Measurements from ENCODE around the gene MLLT3. TPM values are rescaled to one million over a fixed set of nuclear protein-coding genes. Genes with fewer than 3 reads are reported as not detected.

Gene MLLT3
- total RNA-seq, 1 donor from 2014 or later = 17.5 TPM

DNA sequence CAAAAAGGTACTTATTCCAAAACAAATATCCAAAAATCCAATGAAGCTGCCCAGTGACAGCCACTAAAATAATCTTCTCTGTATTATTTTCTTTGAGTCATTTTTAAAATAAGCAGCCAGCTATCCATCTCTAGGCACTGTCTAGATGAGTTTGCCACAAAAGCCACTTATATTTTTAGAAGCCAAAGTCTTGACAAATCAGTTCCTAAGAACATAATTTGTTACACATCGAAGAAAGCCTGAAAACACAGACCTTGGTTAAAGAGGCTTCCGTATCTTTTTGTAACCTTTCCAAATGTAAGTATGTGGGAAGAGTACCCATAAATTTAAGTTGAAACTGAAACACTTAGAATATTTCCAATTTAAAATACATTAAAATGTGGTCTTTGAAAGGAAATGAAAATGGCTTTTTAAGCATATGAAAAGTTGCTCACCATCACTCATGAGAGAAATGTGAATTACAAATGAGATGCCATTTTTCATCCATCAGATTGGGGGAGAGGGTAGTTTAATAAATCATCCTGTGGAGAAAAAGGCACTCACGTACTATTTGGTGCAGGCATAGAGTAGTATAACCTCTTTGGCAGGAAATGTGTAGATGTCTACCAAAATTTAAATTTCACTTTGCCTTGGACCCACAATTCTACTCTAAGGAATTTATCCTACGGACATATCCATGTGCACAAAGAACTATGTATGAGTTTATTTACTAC, 180.4 kb downstream of the MLLT3 start:
- intact Hi-C loops (cut with micrococcal nuclease) = no loop called here

DNA sequence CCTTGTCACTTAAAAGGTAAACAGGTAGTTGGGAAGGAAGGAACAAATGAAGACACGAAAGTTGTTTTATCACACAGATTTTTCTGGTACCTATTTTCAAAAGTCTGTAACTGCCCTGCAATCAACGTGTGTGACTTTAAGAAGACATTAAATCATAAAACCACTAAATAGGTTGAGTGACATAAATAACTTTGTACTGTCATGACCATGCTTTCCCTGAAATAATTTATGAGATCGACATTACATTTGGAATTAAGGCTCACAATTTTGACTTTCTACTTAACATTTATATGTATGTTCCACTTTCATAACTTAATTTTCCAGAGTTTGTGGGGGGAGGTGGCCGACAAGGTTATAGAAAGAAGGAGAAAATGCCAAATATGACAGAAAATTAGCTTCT, 181.1 kb downstream of the MLLT3 start:
- DNase-seq = no peak
- no peaks in the 10 kb centered on the region for H3K27me3 ChIP-seq (ENCODE audit: low read depth)
- intact Hi-C loops (cut with micrococcal nuclease) = no loop called here
- no peaks in the 10 kb centered on the region for H3K9me3 ChIP-seq (replicated peaks)
- H3K4me3 ChIP-seq = no peak overlapping the region
- H3K4me1 ChIP-seq = peaks cover 9% of the 10 kb centered on the region
- no peaks in the 10 kb centered on the region for H3K36me3 ChIP-seq
- no peak overlapping the region for H3K27ac ChIP-seq (replicated peaks)
- TF ChIP-seq, protein P1, sequence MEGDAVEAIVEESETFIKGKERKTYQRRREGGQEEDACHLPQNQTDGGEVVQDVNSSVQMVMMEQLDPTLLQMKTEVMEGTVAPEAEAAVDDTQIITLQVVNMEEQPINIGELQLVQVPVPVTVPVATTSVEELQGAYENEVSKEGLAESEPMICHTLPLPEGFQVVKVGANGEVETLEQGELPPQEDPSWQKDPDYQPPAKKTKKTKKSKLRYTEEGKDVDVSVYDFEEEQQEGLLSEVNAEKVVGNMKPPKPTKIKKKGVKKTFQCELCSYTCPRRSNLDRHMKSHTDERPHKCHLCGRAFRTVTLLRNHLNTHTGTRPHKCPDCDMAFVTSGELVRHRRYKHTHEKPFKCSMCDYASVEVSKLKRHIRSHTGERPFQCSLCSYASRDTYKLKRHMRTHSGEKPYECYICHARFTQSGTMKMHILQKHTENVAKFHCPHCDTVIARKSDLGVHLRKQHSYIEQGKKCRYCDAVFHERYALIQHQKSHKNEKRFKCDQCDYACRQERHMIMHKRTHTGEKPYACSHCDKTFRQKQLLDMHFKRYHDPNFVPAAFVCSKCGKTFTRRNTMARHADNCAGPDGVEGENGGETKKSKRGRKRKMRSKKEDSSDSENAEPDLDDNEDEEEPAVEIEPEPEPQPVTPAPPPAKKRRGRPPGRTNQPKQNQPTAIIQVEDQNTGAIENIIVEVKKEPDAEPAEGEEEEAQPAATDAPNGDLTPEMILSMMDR (IDR thresholded peaks at IDR 0.05; ENCODE audit: borderline replicate concordance) = no peak

More for the DNA sequence above, 180.4 kb downstream of the MLLT3 start:
- Histone ChIP-seq H3K4me1 (peaks cover 9% of the 10 kb centered on the region), H3K27me3 (ENCODE audit: low read depth) (no peaks in the 10 kb centered on the region), H3K27ac (replicated peaks) (no peak overlapping the region), H3K4me3 (no peak overlapping the region), H3K36me3 (no peaks in the 10 kb centered on the region), H3K9me3 (replicated peaks) (no peaks in the 10 kb centered on the region)
- TF ChIP-seq, protein P1 (IDR thresholded peaks at IDR 0.05; ENCODE audit: borderline replicate concordance) = no peak
- no peak for DNase-seq

DNA sequence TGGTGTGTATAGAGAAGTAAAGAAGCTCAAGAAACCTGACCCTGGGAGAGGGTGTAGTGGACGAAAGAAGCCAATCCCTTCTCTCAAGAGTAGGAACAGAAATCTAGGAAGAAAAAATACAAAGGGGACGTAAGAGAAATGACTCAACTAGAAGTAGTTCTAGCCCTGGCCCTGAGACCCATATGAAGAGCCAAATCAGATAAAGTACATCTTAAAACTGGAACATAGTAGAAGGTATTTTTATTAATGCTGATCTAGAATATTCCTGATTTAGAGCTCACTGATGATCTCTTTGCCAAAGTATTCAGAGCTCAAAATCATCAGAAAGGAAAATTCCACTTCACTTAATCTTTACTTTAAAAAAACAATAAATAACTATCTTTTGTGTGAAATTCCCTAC, 184.8 kb downstream of the MLLT3 start:
- intact Hi-C loops (cut with micrococcal nuclease) = no loop called here
- TF ChIP-seq, protein P1 (IDR thresholded peaks at IDR 0.05; ENCODE audit: borderline replicate concordance) = no peak
- no peaks in the 10 kb centered on the region for H3K36me3 ChIP-seq
- H3K27me3 ChIP-seq (ENCODE audit: low read depth) = no peaks in the 10 kb centered on the region
- no peaks in the 10 kb centered on the region for H3K9me3 ChIP-seq (replicated peaks)
- H3K4me1 ChIP-seq = peaks cover 9% of the 10 kb centered on the region
- no peak overlapping the region for H3K4me3 ChIP-seq
- DNase-seq = no peak
- no peak overlapping the region for H3K27ac ChIP-seq (replicated peaks)

DNA sequence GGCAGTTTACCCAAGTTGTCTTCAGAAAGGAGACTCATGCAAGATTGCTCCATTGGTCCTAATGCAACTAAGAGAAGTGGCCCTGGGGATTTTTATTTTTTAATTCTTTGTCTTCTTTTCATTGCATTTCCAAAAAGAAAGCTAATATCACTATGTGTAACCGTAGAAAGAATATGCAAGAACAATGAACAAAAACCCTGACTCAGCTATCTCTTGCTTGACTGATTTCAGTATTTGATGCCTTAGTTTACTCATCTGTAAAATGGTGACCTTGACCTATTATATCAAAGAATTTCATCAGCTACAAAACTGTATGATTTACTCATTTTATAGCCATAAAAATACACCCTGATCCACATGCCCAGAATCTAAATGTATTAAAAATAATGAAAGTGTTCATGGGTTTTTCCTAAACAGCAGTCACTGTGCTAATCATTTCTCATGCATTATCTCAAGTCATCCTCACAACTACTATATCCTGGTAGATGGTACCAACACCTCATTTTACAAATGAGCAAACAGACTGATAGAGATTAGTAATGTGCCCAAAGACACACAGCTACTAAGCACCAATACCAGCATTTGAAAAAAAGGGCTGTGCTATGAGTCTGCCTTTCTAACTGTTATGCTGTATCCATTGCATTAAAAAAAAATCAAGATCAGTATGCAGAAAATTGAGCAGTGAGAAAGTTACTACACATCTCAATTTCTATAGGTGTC, 185.7 kb downstream of the MLLT3 start:
- Histone ChIP-seq H3K9me3 (replicated peaks) (no peaks in the 10 kb centered on the region), H3K36me3 (no peaks in the 10 kb centered on the region), H3K4me1 (peaks cover 9% of the 10 kb centered on the region), H3K4me3 (no peak overlapping the region), H3K27me3 (ENCODE audit: low read depth) (no peaks in the 10 kb centered on the region), H3K27ac (replicated peaks) (no peak overlapping the region)
- TF ChIP-seq, protein P1 (IDR thresholded peaks at IDR 0.05; ENCODE audit: borderline replicate concordance) = no peak
- DNase-seq = no peak
- intact Hi-C loops (cut with micrococcal nuclease) = no loop called here

DNA sequence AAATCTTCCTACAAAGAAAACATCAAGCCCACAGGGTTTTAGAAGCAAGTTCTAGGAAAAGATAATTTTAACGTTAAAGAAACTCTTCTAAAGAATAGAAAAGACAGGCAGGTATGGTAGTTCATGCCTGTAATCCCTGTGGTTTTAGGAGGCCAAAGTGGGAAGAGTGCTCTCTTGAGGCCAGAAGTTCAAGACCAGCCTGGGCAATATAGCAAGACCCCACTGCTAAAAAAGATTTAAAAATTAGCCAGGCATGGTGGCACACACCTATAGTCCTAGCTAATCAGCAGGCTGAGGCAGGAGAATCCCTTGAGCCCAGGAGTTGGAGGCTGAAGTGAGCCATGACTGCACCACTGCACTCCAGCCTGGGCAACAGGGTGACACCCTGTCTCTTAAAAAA, 193.3 kb downstream of the MLLT3 start:
- TF ChIP-seq, protein P1 (IDR thresholded peaks at IDR 0.05; ENCODE audit: borderline replicate concordance) = no peak
- H3K4me3 ChIP-seq = no peak overlapping the region
- H3K36me3 ChIP-seq = no peaks in the 10 kb centered on the region
- DNase-seq = no peak
- no peak overlapping the region for H3K27ac ChIP-seq (replicated peaks)
- no peaks in the 10 kb centered on the region for H3K4me1 ChIP-seq
- no peaks in the 10 kb centered on the region for H3K27me3 ChIP-seq (ENCODE audit: low read depth)
- intact Hi-C loops (cut with micrococcal nuclease) = no loop called here
- H3K9me3 ChIP-seq (replicated peaks) = no peaks in the 10 kb centered on the region
